HL-60 (cell line): Measurements from ENCODE around the gene SLC16A7.

ENCODE experiments used
- DNase-seq, 2 experiments: peaks; one replicate each; pipeline ENCODE4 v3.0.0-alpha.2; 2010 to 2020; ENCODE audit warnings: low read depth in 1 of 2, low spot score in 1 of 2
- H3K27ac ChIP-seq: fragments of 250-450 bp; sonication (Bioruptor Pico); replicated peaks from 2 replicates; pipeline ENCODE4 v1.5.1; 2020; ENCODE audit warnings: mild to moderate bottlenecking, moderate library complexity
- H3K27me3 ChIP-seq: fragments of 250-450 bp; sonication (Bioruptor Pico); 2 replicates; pipeline ENCODE4 v1.5.1; 2021; ENCODE audit warnings: mild to moderate bottlenecking, moderate library complexity; ENCODE audit not compliant: insufficient read depth, poor library complexity, severe bottlenecking
- H3K4me3 ChIP-seq: replicated peaks from 2 replicates; pipeline ENCODE4 v1.5.1; 2011; ENCODE audit warnings: mild to moderate bottlenecking, control low read depth, low read length; ENCODE audit not compliant: insufficient read depth
- CTCF ChIP-seq: IDR thresholded peaks from one replicate; pipeline ENCODE4 v1.5.1; 2011; ENCODE audit warnings: low read length, control low read depth, inconsistent platforms; ENCODE audit not compliant: insufficient read depth
- GABPA ChIP-seq: IDR thresholded peaks from 2 replicates; pipeline ENCODE4 v1.6.1; 2012; ENCODE audit warnings: low read depth
- POLR2AphosphoS5 ChIP-seq: IDR thresholded peaks from 2 replicates; pipeline ENCODE4 v1.6.1; 2012; ENCODE audit warnings: low read depth
- REST ChIP-seq: IDR thresholded peaks from 2 replicates; pipeline ENCODE4 v1.6.1; 2012; ENCODE audit warnings: low read depth; ENCODE audit not compliant: insufficient replicate concordance
- SPI1 ChIP-seq: IDR thresholded peaks from 2 replicates; pipeline ENCODE4 v1.6.1; 2012; ENCODE audit warnings: low read depth, mild to moderate bottlenecking, borderline replicate concordance

The SLC16A7 gene

GRCh38 chr12:59708484-59708883 lies 112.7 kb downstream of the SLC16A7 start:
- Histone ChIP-seq H3K27me3 (no peaks in the 10 kb centered on the region), H3K27ac (no peak overlapping the region), H3K4me3 (no peak overlapping the region)
- TF ChIP-seq POLR2AphosphoS5 (no peak), CTCF (no peak), REST (no peak), SPI1 (no peak), GABPA (no peak)
- no peak for DNase-seq

- no peaks in the 10 kb centered on the region for H3K27me3 ChIP-seq
- no peak for TF ChIP-seq GABPA
- no peak for TF ChIP-seq CTCF
- TF ChIP-seq POLR2AphosphoS5: no peak
- no peak for TF ChIP-seq REST
- no peak for TF ChIP-seq SPI1
- no peak overlapping the region for H3K27ac ChIP-seq
- no peak overlapping the region for H3K4me3 ChIP-seq
- no peak for DNase-seq
Measured at GRCh38 chr12:59710004-59710628, 114.3 kb downstream of the SLC16A7 start.

GRCh38 chr12:59710964-59711363 lies 115.1 kb downstream of the SLC16A7 start:
- Histone ChIP-seq H3K27me3 (no peaks in the 10 kb centered on the region), H3K27ac (no peak overlapping the region), H3K4me3 (no peak overlapping the region)
- TF ChIP-seq REST (no peak), POLR2AphosphoS5 (no peak), GABPA (no peak)
- no peak for DNase-seq
